Rectal smooth muscle tissue (tissue), 1 donor: Measurements from ENCODE around the gene PDIK1L.
"Not testable (repeated sequence)": the region's sequence is repeated elsewhere in the genome, so short reads cannot be mapped to it uniquely, and the experiment has no call there.

Experiments
- H3K27ac ChIP-seq: one replicate; pipeline ENCODE4 v1.7.0; 2013; ENCODE audit warnings: low read depth, low read length, inconsistent platforms
- H3K27me3 ChIP-seq: one replicate; pipeline ENCODE4 v1.7.0; 2013; ENCODE audit warnings: low read length; ENCODE audit not compliant: control insufficient read depth, insufficient read depth
- H3K36me3 ChIP-seq: one replicate; pipeline ENCODE4 v1.7.0; 2013; ENCODE audit warnings: low read length; ENCODE audit not compliant: control insufficient read depth, insufficient read depth
- H3K4me1 ChIP-seq: one replicate; pipeline ENCODE4 v1.7.0; 2013; ENCODE audit warnings: low read length; ENCODE audit not compliant: control insufficient read depth, insufficient read depth
- H3K4me3 ChIP-seq: one replicate; pipeline ENCODE4 v1.7.0; 2013; ENCODE audit warnings: low read length
- H3K9ac ChIP-seq: one replicate; pipeline ENCODE4 v1.7.0; 2013; ENCODE audit warnings: low read length

The PDIK1L gene

GRCh38 chr1:26078286-26079177 lies 33.1 kb upstream of the PDIK1L start:
- H3K9ac ChIP-seq, result no peak overlapping the region
- H3K36me3 ChIP-seq, result no peaks in the 10 kb centered on the region
- H3K4me3 ChIP-seq, result no peak overlapping the region
- H3K27ac ChIP-seq, result no peak overlapping the region
- H3K27me3 ChIP-seq, result no peaks in the 10 kb centered on the region
- H3K4me1 ChIP-seq, result no peaks in the 10 kb centered on the region

DNA sequence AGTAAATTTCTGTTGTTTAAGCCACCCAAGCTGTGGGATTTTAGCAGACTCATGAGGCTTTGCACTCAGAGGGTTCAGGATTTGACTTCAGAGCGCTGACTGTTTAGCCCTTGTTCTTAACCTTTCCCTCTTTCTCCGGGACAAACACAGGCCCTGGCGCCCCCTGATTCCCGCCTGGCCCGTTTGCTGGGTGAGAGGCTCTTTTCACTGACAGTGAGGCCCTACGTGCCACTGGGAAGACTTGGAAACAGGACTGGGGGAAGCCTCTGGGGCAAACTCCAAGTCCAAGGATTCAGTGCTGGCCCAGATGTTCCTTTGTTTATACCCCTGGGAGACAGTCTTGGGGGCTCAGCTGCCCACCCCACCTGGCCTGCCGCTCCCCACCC lies 32.5 kb upstream of the PDIK1L start:
- Histone ChIP-seq H3K4me1 (no peaks in the 10 kb centered on the region), H3K4me3 (no peak overlapping the region), H3K9ac (no peak overlapping the region), H3K36me3 (no peaks in the 10 kb centered on the region), H3K27me3 (no peaks in the 10 kb centered on the region), H3K27ac (no peak overlapping the region)

DNA sequence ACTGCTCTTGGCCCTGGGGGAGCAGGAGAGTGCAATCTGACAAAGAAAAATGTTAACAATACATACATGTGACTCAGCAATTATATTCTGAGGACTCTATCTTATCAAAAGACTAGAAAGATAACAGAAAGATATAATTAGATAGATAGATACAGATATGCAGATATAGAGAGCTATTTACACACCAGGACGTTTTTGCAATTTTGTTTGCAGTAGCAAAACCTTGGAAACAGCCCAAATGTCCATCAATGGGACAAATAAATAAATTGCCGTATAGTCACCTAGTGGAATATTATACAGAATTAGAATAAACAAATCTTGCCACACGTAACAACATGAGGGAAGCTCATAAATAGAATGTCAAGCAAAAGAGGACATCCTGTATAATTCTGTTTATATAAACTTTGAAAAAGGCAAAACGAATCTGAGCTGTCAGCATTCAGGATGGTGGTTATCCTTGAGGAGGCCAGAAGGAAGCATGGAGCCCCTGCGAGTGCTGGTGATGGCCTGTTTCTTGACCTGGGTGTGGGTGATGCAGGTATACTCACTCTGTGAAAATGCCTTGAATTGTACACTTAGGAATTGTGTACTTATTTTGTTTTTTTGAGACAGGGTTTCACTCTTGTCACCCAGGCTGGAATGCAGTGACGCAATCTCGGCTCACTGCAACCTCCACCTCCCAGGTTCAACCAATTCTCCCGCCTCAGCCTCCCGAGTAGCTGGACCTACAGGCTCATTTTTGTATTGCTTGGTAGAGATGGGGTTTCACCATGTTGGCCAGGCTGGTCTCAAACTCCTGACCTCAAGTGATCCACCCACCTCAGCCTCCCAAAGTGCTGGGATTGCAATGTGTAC lies 31.4 kb upstream of the PDIK1L start:
- H3K9ac ChIP-seq, result no peak overlapping the region
- H3K36me3 ChIP-seq, result no peaks in the 10 kb centered on the region
- H3K4me1 ChIP-seq, result no peaks in the 10 kb centered on the region
- H3K27ac ChIP-seq, result no peak overlapping the region
- H3K27me3 ChIP-seq, result no peaks in the 10 kb centered on the region
- no peak overlapping the region for H3K4me3 ChIP-seq

- Histone ChIP-seq H3K4me3 (no peak overlapping the region), H3K27ac (no peak overlapping the region), H3K4me1 (no peaks in the 10 kb centered on the region), H3K36me3 (no peaks in the 10 kb centered on the region), H3K9ac (no peak overlapping the region), H3K27me3 (no peaks in the 10 kb centered on the region)
These were observed 30.2 kb upstream of the PDIK1L start for GRCh38 chr1:26081267-26082019.

- H3K27me3 ChIP-seq, result no peaks in the 10 kb centered on the region
- H3K36me3 ChIP-seq, result no peaks in the 10 kb centered on the region
- H3K4me1 ChIP-seq, result no peaks in the 10 kb centered on the region
- H3K27ac ChIP-seq, result no peak overlapping the region
- H3K4me3 ChIP-seq, result no peak overlapping the region
- no peak overlapping the region for H3K9ac ChIP-seq
These were observed 29.6 kb upstream of the PDIK1L start for GRCh38 chr1:26082020-26082350.

DNA sequence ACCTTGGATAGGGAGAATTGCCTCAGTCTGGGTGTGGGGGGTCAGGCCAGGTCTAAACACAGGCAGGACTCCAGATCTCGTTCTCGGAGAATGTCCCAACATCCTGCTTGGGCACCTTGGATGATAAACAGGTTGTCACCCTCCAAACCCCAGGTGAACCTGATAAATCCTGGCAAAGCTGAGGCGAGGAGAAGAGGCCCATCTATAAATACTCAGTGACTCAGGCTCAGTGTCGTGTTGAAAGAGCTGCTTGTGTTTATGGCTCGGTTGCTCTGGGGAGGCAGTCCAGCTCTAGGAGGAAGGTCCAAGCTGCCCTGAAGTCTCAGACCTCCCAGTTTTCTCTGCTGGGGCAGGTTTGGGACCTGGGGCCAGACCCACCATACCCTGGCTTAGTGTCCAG lies 28.4 kb upstream of the PDIK1L start:
- H3K27ac ChIP-seq, result no peak overlapping the region
- no peak overlapping the region for H3K4me3 ChIP-seq
- no peaks in the 10 kb centered on the region for H3K36me3 ChIP-seq
- H3K4me1 ChIP-seq, result no peaks in the 10 kb centered on the region
- H3K9ac ChIP-seq, result no peak overlapping the region
- peaks cover 2% of the 10 kb centered on the region for H3K27me3 ChIP-seq

DNA sequence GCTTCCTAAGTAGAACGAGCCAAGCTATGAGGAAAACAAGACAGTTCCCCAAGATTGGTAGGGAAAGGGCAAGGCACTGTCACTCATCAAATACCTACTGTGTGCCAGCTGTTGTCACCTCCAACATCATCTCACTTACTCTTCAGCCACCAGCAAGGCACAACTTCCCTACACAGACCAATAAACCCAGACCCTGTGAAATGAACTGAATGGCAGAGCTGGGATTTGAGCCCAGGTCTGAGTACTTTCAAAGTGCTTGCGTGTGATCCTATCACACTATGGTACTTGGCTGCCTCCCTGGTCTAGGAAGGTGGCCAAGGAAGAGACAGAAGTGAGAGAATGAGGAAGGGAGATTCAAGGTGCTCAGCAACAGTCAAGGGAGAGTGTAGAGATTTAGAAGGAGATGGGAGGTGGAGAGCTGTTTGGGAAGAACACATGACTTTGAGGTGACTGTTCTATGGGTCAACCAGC lies 27.5 kb upstream of the PDIK1L start:
- H3K4me3 ChIP-seq, result no peak overlapping the region
- H3K27me3 ChIP-seq, result peaks cover 2% of the 10 kb centered on the region
- no peak overlapping the region for H3K9ac ChIP-seq
- no peaks in the 10 kb centered on the region for H3K36me3 ChIP-seq
- no peak overlapping the region for H3K27ac ChIP-seq
- no peaks in the 10 kb centered on the region for H3K4me1 ChIP-seq

DNA sequence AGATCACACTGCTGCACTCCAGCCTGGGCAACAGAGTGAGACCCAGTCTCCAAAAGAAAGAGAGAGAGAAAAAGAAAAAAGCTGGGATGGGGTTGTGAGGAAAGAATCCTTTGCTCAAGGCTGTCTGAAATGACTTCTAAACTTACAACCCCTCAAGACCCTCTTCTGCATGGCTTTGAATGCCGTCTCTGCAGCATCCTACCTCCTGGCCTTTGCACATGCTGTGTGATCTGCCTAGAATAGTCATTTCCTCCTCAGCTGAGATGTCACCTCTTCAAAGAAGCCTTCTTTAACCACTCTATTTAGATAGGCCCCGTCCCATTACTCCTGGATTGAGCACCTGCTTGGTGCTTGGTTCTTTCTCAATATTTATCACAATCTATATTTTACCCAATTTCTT lies 26.8 kb upstream of the PDIK1L start:
- Histone ChIP-seq H3K36me3 (no peaks in the 10 kb centered on the region), H3K4me3 (no peak overlapping the region), H3K27ac (no peak overlapping the region), H3K27me3 (peaks cover 2% of the 10 kb centered on the region), H3K4me1 (no peaks in the 10 kb centered on the region), H3K9ac (no peak overlapping the region)

DNA sequence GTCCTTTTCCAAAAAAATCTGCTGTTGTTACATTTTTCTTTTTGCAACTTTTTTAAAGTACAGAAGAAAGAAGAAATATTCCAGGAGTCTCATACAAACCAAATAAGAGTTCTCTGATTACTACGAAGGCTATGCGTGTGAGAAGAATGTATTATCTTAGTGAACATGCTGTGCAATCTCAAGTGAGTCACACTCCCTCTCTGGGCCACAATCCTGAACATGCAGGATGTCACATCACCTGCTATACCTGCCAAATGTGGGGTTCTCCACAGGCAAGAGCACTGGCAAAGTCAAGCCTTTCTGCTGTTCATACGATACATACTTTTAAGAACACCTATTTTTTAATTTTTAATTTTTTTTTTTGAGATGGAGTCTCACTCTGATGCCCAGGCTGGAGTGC lies 22.5 kb upstream of the PDIK1L start:
- H3K9ac ChIP-seq, result no peak overlapping the region
- no peak overlapping the region for H3K4me3 ChIP-seq
- no peaks in the 10 kb centered on the region for H3K36me3 ChIP-seq
- H3K27me3 ChIP-seq, result peaks cover 2% of the 10 kb centered on the region
- no peak overlapping the region for H3K27ac ChIP-seq
- no peaks in the 10 kb centered on the region for H3K4me1 ChIP-seq

- H3K4me3 ChIP-seq, result no peak overlapping the region
- H3K27ac ChIP-seq, result no peak overlapping the region
- no peaks in the 10 kb centered on the region for H3K36me3 ChIP-seq
- H3K9ac ChIP-seq, result no peak overlapping the region
- no peaks in the 10 kb centered on the region for H3K4me1 ChIP-seq
- peaks cover 2% of the 10 kb centered on the region for H3K27me3 ChIP-seq
These were observed 20.7 kb upstream of the PDIK1L start for GRCh38 chr1:26090893-26091292.

DNA sequence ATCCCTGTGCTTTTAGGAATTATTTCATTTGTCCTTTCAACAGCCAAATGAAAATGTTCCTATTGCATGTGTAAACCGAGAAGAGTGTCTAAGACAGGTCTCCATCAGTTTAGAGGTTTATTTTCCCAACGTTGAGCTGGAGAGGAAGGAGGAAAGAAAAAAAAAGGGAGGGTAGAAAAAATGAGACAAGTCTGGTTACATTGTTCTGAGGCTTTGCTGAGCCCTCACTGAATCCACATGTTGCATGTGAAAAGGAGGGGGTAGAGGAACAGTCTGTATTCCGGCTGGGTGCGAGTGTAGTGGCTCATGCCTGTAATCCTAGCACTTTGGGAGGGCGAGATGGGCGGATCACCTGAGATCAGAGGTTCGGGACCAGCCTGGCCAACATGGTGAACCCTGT lies 19.2 kb upstream of the PDIK1L start:
- H3K27me3 ChIP-seq, result peaks cover 2% of the 10 kb centered on the region
- H3K27ac ChIP-seq, result no peak overlapping the region
- no peak overlapping the region for H3K4me3 ChIP-seq
- no peaks in the 10 kb centered on the region for H3K36me3 ChIP-seq
- H3K9ac ChIP-seq, result no peak overlapping the region
- H3K4me1 ChIP-seq, result no peaks in the 10 kb centered on the region

- not testable (repeated sequence) for H3K4me3 ChIP-seq, H3K27ac ChIP-seq, H3K9ac ChIP-seq, H3K36me3 ChIP-seq, H3K4me1 ChIP-seq, H3K27me3 ChIP-seq
These were observed 18.1 kb upstream of the PDIK1L start for GRCh38 chr1:26093569-26093968.
